HepG2 (cell line): ENCODE results near the gene PRPSAP1. TPM values are rescaled to one million over a fixed set of nuclear protein-coding genes. Genes with fewer than 3 reads are reported as not detected.

Source experiments
- AGO1 ChIP-seq: fragments of 200-400 bp; formaldehyde crosslinking; IDR thresholded peaks from 2 replicates; pipeline ENCODE4 v1.6.1; 2017; ENCODE audit warnings: mild to moderate bottlenecking, low read depth, low read length, moderate library complexity; ENCODE audit not compliant: poor library complexity, severe bottlenecking
- AGO2 ChIP-seq: fragments of 200-400 bp; formaldehyde crosslinking; optimal IDR thresholded peaks from 2 replicates; pipeline ENCODE3; 2017; ENCODE audit warnings: mild to moderate bottlenecking, low read depth, low read length, moderate library complexity
- AKAP8 ChIP-seq: sonication (generic); formaldehyde crosslinking; IDR thresholded peaks from 2 replicates; pipeline ENCODE4 v1.5.1; 2020; ENCODE audit warnings: mild to moderate bottlenecking, missing genetic modification reagents
- HNRNPL ChIP-seq: fragments of 200-400 bp; formaldehyde crosslinking; IDR thresholded peaks from 2 replicates; pipeline ENCODE4 v1.6.1; 2017; ENCODE audit warnings: mild to moderate bottlenecking, low read depth, low read length
- HOXA7 ChIP-seq: sonication (generic); formaldehyde crosslinking; IDR thresholded peaks from 2 replicates; pipeline ENCODE4 v1.8.1; 2022; ENCODE audit warnings: mild to moderate bottlenecking, missing genetic modification reagents, moderate library complexity
- NFE2L1 ChIP-seq: sonication (generic); formaldehyde crosslinking; IDR thresholded peaks from 2 replicates; pipeline ENCODE4 v1.4.0; 2020; ENCODE audit warnings: missing genetic modification reagents, mild to moderate bottlenecking, borderline replicate concordance
- SRSF1 ChIP-seq: fragments of 200-400 bp; formaldehyde crosslinking; optimal IDR thresholded peaks from 2 replicates; pipeline ENCODE3; 2017; ENCODE audit warnings: mild to moderate bottlenecking, low read depth, low read length, moderate library complexity
- TARDBP ChIP-seq: sonication (generic); formaldehyde crosslinking; IDR thresholded peaks from 2 replicates; pipeline ENCODE4 v1.8.0; 2022; ENCODE audit warnings: mild to moderate bottlenecking, missing genetic modification reagents
- TBX3 ChIP-seq: fragments of 450-650 bp; IDR thresholded peaks from 2 replicates; pipeline ENCODE4 v1.6.1; 2017; ENCODE audit warnings: antibody characterized with exemption, mild to moderate bottlenecking, inconsistent platforms, borderline replicate concordance
- ZBTB3 ChIP-seq: sonication (generic); formaldehyde crosslinking; IDR thresholded peaks from 2 replicates; pipeline ENCODE4 v1.4.0; 2020; ENCODE audit warnings: low read depth, mild to moderate bottlenecking, moderate library complexity, missing genetic modification reagents, borderline replicate concordance
- ZNF484 ChIP-seq: sonication (generic); formaldehyde crosslinking; IDR thresholded peaks from 2 replicates; pipeline ENCODE4 v1.5.1; 2020; ENCODE audit warnings: mild to moderate bottlenecking, low read depth, missing genetic modification reagents, borderline replicate concordance
- ZNF496 ChIP-seq: sonication (generic); formaldehyde crosslinking; IDR thresholded peaks from 2 replicates; pipeline ENCODE4 v1.8.1; 2023; ENCODE audit warnings: mild to moderate bottlenecking, moderate library complexity, missing genetic modification reagents; ENCODE audit not compliant: insufficient replicate concordance
- ZNF605 ChIP-seq: sonication (generic); formaldehyde crosslinking; IDR thresholded peaks from 2 replicates; pipeline ENCODE4 v1.8.0; 2022; ENCODE audit warnings: mild to moderate bottlenecking, missing genetic modification reagents
- ZNF672 ChIP-seq: sonication (generic); formaldehyde crosslinking; IDR thresholded peaks from 2 replicates; pipeline ENCODE4 v1.8.1; 2022; ENCODE audit warnings: missing genetic modification reagents
- polyA plus RNA-seq, 8 experiments: library from polyadenylated mRNA; depleted of rRNA in 3 of 8; stranded (reverse) in 7 of 8; unstranded in 1 of 8; fragments of >200 nt; fragmentation: Illumina TruSeq in 4 of 8; extraction: Trizol in 4 of 8; gene quantifications; 2 replicates each; pipeline versions ENCODE4 v1.2.1 to v1.2.3, GENCODE V29; 2011 to 2016; ENCODE audit warnings: low read depth in 4 of 8, missing spikeins in 1 of 8, mixed read lengths in 1 of 8; ENCODE audit not compliant: insufficient read depth in 1 of 8
- total RNA-seq, 5 experiments: library from RNA; depleted of rRNA; stranded (reverse); fragments of >200 nt; fragmentation: Illumina TruSeq; extraction: Trizol; gene quantifications; 2 replicates each; pipeline ENCODE4 v1.2.3, GENCODE V29; 2016; ENCODE audit warnings: low read depth in 1 of 5
- TF ChIP-seq, protein P1 (sequence below): sonication (generic); formaldehyde crosslinking; IDR thresholded peaks from 2 replicates; pipeline ENCODE4 v1.4.0; 2020; ENCODE audit warnings: missing genetic modification reagents
- TF ChIP-seq, protein P2 (sequence below): sonication (generic); formaldehyde crosslinking; IDR thresholded peaks from 2 replicates; pipeline ENCODE4 v1.9.0; 2021; ENCODE audit warnings: missing genetic modification reagents, borderline replicate concordance
- TF ChIP-seq, protein P3 (sequence below): sonication (generic); formaldehyde crosslinking; IDR thresholded peaks from 2 replicates; pipeline ENCODE4 v1.4.0; 2020; ENCODE audit warnings: mild to moderate bottlenecking, missing genetic modification reagents
- TF ChIP-seq, protein P4 (sequence below): sonication (generic); formaldehyde crosslinking; IDR thresholded peaks from 2 replicates; pipeline ENCODE4 v1.5.0; 2020; ENCODE audit warnings: mild to moderate bottlenecking, missing genetic modification reagents, moderate library complexity
- TF ChIP-seq, protein P5 (sequence below): IDR thresholded peaks from 2 replicates; pipeline ENCODE4 v1.6.1; 2016; ENCODE audit warnings: mild to moderate bottlenecking, missing biosample characterization, missing genetic modification reagents
- TF ChIP-seq, protein P6 (sequence below): sonication (generic); formaldehyde crosslinking; conservative IDR thresholded peaks from 2 replicates; pipeline ENCODE4 v1.4.0; 2020; ENCODE audit warnings: missing genetic modification reagents

Gene PRPSAP1
- total and polyA plus RNA-seq, 2 of the 13 experiments (the other 11 are each of a cell fraction or from before 2014, with no cell fraction given), result 91.1 to 314 TPM

DNA sequence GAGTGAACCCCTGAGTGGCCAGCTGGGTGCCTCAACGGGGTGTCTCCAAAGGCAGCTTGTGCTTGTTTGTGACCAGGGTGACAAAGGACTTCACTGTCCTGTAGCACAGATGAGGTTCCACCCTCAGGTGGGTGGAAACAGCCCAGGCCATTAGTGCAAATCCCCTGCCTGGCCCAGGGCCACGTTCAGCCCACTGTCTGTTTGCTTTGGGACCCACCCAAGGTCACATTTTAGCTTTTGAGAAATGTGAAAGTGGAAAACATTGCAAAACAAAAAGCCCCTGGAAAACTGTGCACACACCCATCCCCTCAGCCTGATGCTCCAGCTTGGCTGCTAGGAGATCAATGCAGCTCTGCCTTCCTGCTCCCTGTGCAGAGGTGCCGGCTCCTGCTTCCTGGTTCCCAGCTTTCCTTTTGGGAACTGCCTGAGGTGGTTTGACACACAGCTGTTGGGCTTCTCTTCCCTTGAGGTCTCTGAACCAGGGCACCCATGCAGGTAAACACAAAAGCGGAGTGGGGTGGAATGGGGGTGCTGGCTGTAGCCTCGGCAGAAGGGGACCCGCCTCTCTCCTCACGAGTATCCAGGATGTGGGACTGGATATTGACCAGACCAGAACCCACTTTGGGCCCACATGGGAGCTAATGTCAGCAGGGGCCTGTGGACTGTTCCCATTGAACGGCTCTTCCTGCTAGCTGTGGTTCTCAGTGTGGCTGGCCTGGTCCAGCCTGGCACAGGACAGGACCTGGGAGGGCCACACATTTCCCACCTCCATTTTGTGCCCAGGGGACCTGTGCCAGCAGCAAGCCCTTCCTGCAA, 22.8 kb upstream of the PRPSAP1 start (continued):
- TF ChIP-seq, protein P1, sequence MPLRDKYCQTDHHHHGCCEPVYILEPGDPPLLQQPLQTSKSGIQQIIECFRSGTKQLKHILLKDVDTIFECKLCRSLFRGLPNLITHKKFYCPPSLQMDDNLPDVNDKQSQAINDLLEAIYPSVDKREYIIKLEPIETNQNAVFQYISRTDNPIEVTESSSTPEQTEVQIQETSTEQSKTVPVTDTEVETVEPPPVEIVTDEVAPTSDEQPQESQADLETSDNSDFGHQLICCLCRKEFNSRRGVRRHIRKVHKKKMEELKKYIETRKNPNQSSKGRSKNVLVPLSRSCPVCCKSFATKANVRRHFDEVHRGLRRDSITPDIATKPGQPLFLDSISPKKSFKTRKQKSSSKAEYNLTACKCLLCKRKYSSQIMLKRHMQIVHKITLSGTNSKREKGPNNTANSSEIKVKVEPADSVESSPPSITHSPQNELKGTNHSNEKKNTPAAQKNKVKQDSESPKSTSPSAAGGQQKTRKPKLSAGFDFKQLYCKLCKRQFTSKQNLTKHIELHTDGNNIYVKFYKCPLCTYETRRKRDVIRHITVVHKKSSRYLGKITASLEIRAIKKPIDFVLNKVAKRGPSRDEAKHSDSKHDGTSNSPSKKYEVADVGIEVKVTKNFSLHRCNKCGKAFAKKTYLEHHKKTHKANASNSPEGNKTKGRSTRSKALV, result peak; percentile 80; the same call in 1 of the 2 replicates
- TF ChIP-seq ZNF605, result peak; percentile 79
- TF ChIP-seq AGO2, result peak; percentile 74
- TF ChIP-seq SRSF1, result peak; percentile 60
- TF ChIP-seq, protein P2, sequence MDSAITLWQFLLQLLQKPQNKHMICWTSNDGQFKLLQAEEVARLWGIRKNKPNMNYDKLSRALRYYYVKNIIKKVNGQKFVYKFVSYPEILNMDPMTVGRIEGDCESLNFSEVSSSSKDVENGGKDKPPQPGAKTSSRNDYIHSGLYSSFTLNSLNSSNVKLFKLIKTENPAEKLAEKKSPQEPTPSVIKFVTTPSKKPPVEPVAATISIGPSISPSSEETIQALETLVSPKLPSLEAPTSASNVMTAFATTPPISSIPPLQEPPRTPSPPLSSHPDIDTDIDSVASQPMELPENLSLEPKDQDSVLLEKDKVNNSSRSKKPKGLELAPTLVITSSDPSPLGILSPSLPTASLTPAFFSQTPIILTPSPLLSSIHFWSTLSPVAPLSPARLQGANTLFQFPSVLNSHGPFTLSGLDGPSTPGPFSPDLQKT, result no peak
- 0 out of 2 replicates have a peak, but pooled peaks have one; percentile 22 for TF ChIP-seq ZNF484 (CRISPR knock-in tag)
- TF ChIP-seq HOXA7 (CRISPR knock-in tag), result no peak
- TF ChIP-seq, protein P3, sequence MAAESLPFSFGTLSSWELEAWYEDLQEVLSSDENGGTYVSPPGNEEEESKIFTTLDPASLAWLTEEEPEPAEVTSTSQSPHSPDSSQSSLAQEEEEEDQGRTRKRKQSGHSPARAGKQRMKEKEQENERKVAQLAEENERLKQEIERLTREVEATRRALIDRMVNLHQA (CRISPR knock-in tag), result no peak
- peak; percentile 83 for TF ChIP-seq HNRNPL
- TF ChIP-seq TARDBP (CRISPR knock-in tag), result peak; percentile 96
- TF ChIP-seq AGO1, result no peak
- TF ChIP-seq NFE2L1 (CRISPR knock-in tag), result no peak; the same call in 1 of the 2 replicates
- TF ChIP-seq, protein P4, sequence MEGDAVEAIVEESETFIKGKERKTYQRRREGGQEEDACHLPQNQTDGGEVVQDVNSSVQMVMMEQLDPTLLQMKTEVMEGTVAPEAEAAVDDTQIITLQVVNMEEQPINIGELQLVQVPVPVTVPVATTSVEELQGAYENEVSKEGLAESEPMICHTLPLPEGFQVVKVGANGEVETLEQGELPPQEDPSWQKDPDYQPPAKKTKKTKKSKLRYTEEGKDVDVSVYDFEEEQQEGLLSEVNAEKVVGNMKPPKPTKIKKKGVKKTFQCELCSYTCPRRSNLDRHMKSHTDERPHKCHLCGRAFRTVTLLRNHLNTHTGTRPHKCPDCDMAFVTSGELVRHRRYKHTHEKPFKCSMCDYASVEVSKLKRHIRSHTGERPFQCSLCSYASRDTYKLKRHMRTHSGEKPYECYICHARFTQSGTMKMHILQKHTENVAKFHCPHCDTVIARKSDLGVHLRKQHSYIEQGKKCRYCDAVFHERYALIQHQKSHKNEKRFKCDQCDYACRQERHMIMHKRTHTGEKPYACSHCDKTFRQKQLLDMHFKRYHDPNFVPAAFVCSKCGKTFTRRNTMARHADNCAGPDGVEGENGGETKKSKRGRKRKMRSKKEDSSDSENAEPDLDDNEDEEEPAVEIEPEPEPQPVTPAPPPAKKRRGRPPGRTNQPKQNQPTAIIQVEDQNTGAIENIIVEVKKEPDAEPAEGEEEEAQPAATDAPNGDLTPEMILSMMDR (CRISPR knock-in tag), result peak; percentile 35; the same call in 1 of the 2 replicates
- no peak; the same call in 1 of the 2 replicates for TF ChIP-seq AKAP8 (CRISPR knock-in tag)
- TF ChIP-seq ZNF496 (CRISPR knock-in tag), result no peak
- TF ChIP-seq, protein P5, sequence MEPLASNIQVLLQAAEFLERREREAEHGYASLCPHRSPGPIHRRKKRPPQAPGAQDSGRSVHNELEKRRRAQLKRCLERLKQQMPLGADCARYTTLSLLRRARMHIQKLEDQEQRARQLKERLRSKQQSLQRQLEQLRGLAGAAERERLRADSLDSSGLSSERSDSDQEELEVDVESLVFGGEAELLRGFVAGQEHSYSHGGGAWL (CRISPR knock-in tag), result no peak
- peak; percentile 67; the same call in 1 of the 2 replicates for TF ChIP-seq TBX3
- TF ChIP-seq ZNF672, result peak; percentile 99
- TF ChIP-seq ZBTB3 (CRISPR knock-in tag), result peak; percentile 94
- TF ChIP-seq, protein P6, sequence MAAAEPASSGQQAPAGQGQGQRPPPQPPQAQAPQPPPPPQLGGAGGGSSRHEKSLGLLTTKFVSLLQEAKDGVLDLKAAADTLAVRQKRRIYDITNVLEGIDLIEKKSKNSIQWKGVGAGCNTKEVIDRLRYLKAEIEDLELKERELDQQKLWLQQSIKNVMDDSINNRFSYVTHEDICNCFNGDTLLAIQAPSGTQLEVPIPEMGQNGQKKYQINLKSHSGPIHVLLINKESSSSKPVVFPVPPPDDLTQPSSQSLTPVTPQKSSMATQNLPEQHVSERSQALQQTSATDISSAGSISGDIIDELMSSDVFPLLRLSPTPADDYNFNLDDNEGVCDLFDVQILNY (CRISPR knock-in tag), result no peak
